Ishikawa (cell line): Measurements from ENCODE around the gene S100A5.

ENCODE experiments used
- EP300 ChIP-seq: IDR thresholded peaks from 2 replicates; pipeline ENCODE4 v1.6.1; 2012; ENCODE audit warnings: borderline replicate concordance
- FOXM1 ChIP-seq: IDR thresholded peaks from 2 replicates; pipeline ENCODE4 v1.6.1; 2012; ENCODE audit warnings: low read depth, borderline replicate concordance
- NFIC ChIP-seq: IDR thresholded peaks from 2 replicates; pipeline ENCODE4 v1.6.1; 2012
- RAD21 ChIP-seq: IDR thresholded peaks from 2 replicates; pipeline ENCODE4 v1.6.1; 2012; ENCODE audit warnings: low read depth
- TAF1 ChIP-seq: IDR thresholded peaks from 2 replicates; pipeline ENCODE4 v1.6.1; 2012; ENCODE audit warnings: low read depth, mild to moderate bottlenecking
- YY1 ChIP-seq: IDR thresholded peaks from 2 replicates; pipeline ENCODE4 v1.6.1; 2012; ENCODE audit warnings: low read depth
- ZBTB7A ChIP-seq: IDR thresholded peaks from 2 replicates; pipeline ENCODE4 v1.6.1; 2012; ENCODE audit warnings: low read depth
- TF ChIP-seq, protein P1 (sequence below): IDR thresholded peaks from 2 replicates; pipeline ENCODE4 v1.6.1; 2012

DNA sequence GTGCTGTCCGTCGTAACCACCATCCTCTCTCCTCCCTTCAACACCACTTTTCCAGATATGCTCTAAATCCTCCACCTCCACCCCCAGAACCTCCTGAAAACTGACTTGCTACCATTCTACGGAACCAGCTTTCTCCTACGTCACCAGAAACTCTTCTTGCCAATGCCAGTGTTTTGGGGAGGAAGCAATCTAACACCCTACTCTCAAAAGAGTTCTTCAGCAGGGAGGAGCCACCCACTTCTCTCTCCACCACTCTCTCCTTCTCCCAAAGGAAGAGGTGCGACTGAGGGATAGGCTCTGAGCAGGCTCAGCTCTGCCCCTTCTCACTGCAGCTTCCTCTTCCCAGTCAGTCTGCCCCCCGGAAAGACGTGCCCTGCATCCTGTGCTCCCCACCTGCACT is 31.0 kb upstream of the S100A5 start:
- TF ChIP-seq TAF1 (no peak), EP300 (no peak), YY1 (no peak), NFIC (no peak), RAD21 (no peak), FOXM1 (no peak), ZBTB7A (no peak)
- TF ChIP-seq, protein P1, sequence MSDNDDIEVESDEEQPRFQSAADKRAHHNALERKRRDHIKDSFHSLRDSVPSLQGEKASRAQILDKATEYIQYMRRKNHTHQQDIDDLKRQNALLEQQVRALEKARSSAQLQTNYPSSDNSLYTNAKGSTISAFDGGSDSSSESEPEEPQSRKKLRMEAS, result no peak
